Kidney (tissue), 14 donors: Measurements from ENCODE around the gene ASAP3. TPM values are rescaled to one million over a fixed set of nuclear protein-coding genes. Genes with fewer than 3 reads are reported as not detected.

Source experiments
- DNase-seq, 5 donors: peaks; one replicate each; pipeline ENCODE4 v3.0.0-alpha.2; 2013 to 2020
- FAIRE-seq: peaks from 2 replicates; lab custom pipeline; 2012; peaks lifted over from hg19 to GRCh38; lab: Jason Lieb, UNC
- H3K27ac ChIP-seq, 2 donors: one replicate each; pipeline ENCODE4 v1.7.0; 2013; ENCODE audit warnings: low read depth in 2 of 2, low read length in 2 of 2, inconsistent platforms in 1 of 2
- H3K27me3 ChIP-seq: one replicate; pipeline ENCODE4 v1.7.1; 2013; ENCODE audit warnings: low read length, inconsistent platforms; ENCODE audit not compliant: control insufficient read depth, insufficient read depth
- H3K36me3 ChIP-seq, 3 donors: one replicate each; pipeline versions ENCODE4 v1.7.0 to v1.7.1; 2013; ENCODE audit warnings: low read length in 3 of 3, control low read depth in 1 of 3, inconsistent platforms in 1 of 3; ENCODE audit not compliant: insufficient read depth in 3 of 3, control insufficient read depth in 2 of 3
- H3K4me1 ChIP-seq, 3 donors: one replicate each; pipeline versions ENCODE4 v1.7.0 to v1.7.1; 2013; ENCODE audit warnings: low read length in 3 of 3, inconsistent platforms in 1 of 3, low read depth in 1 of 3; ENCODE audit not compliant: control insufficient read depth in 2 of 3, insufficient read depth in 2 of 3
- H3K4me3 ChIP-seq, 3 donors: one replicate each; pipeline versions ENCODE4 v1.7.0 to v1.8.1; 2013; ENCODE audit warnings: low read length in 3 of 3, control low read depth in 1 of 3, inconsistent platforms in 1 of 3
- H3K9ac ChIP-seq, 3 donors: one replicate each; pipeline versions ENCODE4 v1.7.0 to v1.7.1; 2013; ENCODE audit warnings: low read length in 3 of 3, control low read depth in 1 of 3, inconsistent platforms in 1 of 3
- H3K9me3 ChIP-seq, 3 donors: one replicate each; pipeline versions ENCODE4 v1.7.0 to v1.7.1; 2013; ENCODE audit warnings: low read length in 3 of 3, control low read depth in 1 of 3, inconsistent platforms in 1 of 3; ENCODE audit not compliant: control insufficient read depth in 2 of 3, insufficient read depth in 1 of 3
- intact Hi-C: fragments of 100-400 bp; cut with DNase I; formaldehyde crosslinking; loops from one replicate; pipeline ENCODE4 v1.11.1; 2022
- polyA plus RNA-seq: library from polyadenylated mRNA; stranded (reverse); fragments of 350-450 nt; fragmentation: Illumina TruSeq; extraction: RNeasy Lipid Tissue Mini Kit (QIAGEN cat#74804); gene quantifications from one replicate; pipeline ENCODE4 v1.2.3, GENCODE V29; 2014; ENCODE audit warnings: low read depth, low replicate concordance; ENCODE audit not compliant: insufficient read depth
- total RNA-seq: library from RNA; stranded (reverse); fragmentation: NEBNext Ultra II Directional; extraction: Animal tissue kit (Norgen Biotek cat#: 25700); gene quantifications from one replicate; pipeline ENCODE4 v1.2.1, GENCODE V29; 2021
- TF ChIP-seq, protein P1 (sequence below): IDR thresholded peaks from 3 replicates; pipeline ENCODE4 v1.5.1; 2012; ENCODE audit warnings: mild to moderate bottlenecking, moderate library complexity, borderline replicate concordance; ENCODE audit not compliant: insufficient read depth; ENCODE audit errors: extremely low read depth
- donor health status: control.
- donor health status: control.
- donor health status: control.
- donor health status: control.
- donor health status: control.
- donor health status: DM: yes; HTN: yes; CAD: no.
- donor health status: Normal renal cell carcinoma (clear cell type).

ASAP3 gene
- total and polyA plus RNA-seq, 2 donors from 2014 or later = 29.9 to 37.8 TPM

DNA sequence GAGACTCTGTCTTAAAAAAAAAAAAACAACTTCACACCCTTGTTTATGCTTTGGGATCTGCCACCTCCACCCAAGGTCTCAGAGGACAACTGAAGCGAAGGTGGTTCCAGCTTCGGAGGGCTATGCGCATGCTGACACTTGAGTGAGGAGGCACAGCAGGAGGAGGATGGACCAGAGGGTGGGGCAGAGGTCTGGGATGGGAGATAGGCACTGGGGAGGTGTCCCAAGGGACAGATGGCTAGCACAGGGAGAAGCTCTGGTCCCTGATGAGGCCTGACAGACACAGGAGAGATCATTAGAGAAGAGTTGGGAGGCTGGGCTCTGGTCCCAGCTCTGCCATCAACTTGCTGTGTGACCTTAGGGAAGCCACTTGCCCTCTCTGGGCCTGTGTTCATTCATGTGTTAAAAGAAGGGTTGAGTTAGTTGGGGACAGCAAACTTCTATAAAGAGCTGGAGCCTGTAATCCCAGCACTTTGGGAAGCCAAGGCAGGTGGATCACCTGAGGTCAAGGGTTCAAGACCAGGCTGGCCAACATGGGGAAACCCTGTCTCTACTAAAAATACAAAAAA lies 30.2 kb upstream of the ASAP3 start:
- no peaks in the 10 kb centered on the region for H3K4me1 ChIP-seq
- intact Hi-C loops = no loop called here
- no peaks in the 10 kb centered on the region for H3K9me3 ChIP-seq
- H3K4me3 ChIP-seq = no peak overlapping the region
- no peak overlapping the region for H3K9ac ChIP-seq
- H3K36me3 ChIP-seq = no peaks in the 10 kb centered on the region
- no peak for FAIRE-seq
- H3K27me3 ChIP-seq = no peaks in the 10 kb centered on the region
- DNase-seq = no peak
- TF ChIP-seq, protein P1, sequence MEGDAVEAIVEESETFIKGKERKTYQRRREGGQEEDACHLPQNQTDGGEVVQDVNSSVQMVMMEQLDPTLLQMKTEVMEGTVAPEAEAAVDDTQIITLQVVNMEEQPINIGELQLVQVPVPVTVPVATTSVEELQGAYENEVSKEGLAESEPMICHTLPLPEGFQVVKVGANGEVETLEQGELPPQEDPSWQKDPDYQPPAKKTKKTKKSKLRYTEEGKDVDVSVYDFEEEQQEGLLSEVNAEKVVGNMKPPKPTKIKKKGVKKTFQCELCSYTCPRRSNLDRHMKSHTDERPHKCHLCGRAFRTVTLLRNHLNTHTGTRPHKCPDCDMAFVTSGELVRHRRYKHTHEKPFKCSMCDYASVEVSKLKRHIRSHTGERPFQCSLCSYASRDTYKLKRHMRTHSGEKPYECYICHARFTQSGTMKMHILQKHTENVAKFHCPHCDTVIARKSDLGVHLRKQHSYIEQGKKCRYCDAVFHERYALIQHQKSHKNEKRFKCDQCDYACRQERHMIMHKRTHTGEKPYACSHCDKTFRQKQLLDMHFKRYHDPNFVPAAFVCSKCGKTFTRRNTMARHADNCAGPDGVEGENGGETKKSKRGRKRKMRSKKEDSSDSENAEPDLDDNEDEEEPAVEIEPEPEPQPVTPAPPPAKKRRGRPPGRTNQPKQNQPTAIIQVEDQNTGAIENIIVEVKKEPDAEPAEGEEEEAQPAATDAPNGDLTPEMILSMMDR = no peak
- H3K27ac ChIP-seq = no peak overlapping the region

DNA sequence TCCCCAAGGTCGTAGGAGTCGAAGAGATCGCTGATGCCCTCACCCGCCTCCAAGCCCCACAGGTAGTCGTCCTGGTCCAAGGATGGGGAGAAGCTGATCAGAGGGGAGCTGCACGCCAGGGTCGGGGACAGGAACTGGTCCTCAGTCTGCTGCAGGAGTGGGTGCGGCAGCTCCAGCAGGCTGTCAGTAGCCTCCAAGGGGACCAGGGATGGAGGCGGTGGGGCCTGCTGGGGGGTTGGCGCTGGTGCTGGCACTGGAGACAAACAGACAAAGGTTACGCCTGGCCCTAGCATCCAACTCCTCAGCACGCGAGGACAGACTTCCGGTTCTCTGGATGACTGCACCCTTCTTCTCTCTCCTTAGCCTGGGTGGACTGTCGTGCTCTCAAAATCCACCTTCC lies 25.9 kb upstream of the ASAP3 start:
- Histone ChIP-seq H3K4me3 (no peak overlapping the region), H3K9me3 (no peaks in the 10 kb centered on the region), H3K4me1 (no peaks in the 10 kb centered on the region), H3K9ac (no peak overlapping the region), H3K36me3 (no peaks in the 10 kb centered on the region), H3K27me3 (no peaks in the 10 kb centered on the region), H3K27ac (no peak overlapping the region)
- intact Hi-C loops = no loop called here
- no peak for FAIRE-seq
- no peak for DNase-seq
- TF ChIP-seq, protein P1 = no peak

DNA sequence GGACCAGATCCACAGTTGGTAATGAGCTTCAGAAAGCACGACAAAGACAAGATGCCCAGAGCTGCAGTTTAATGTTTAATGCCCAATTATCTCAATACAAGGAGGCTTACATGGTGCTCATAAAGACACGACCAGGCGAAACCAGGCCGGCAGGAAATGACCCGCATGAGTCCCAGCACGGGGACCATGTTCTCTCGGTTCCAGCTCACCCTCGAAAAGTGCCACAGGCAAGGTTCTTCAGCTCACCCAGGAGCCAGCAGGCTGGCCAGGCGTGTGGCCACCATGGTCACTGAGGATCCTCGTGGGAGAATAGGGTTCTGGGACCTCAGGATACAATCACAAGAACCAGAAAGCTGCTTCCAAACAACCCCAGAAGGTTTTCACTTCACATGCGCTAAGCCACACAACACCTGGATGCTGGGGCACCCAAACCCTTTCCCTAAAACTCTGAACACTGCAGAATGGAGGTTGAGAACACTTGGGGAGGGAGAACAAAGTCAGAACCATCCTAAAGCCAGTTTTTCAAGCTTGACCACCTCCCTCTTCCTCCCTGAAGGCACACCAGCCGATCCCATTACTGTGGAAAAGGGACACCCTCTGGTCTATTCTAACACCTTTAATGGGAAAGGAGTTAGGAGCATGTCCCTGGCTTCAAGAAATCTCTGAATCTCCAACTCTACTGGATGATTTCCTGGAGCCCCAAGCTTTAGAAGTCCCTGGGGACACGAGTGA lies 22.6 kb upstream of the ASAP3 start:
- Histone ChIP-seq H3K4me1 (no peaks in the 10 kb centered on the region), H3K9ac (no peak overlapping the region), H3K4me3 (no peak overlapping the region), H3K36me3 (no peaks in the 10 kb centered on the region), H3K27ac (no peak overlapping the region), H3K9me3 (no peaks in the 10 kb centered on the region), H3K27me3 (no peaks in the 10 kb centered on the region)
- no peak for DNase-seq
- TF ChIP-seq, protein P1 = no peak
- intact Hi-C loops = no loop called here
- FAIRE-seq = no peak
